Measurements from ENCODE around the gene LONP2. TPM values are rescaled to one million over a fixed set of nuclear protein-coding genes. Genes with fewer than 3 reads are reported as not detected.

The LONP2 gene
- total and polyA plus RNA-seq, 2 of the 13 experiments (the other 11 are each of a cell fraction or from before 2014, with no cell fraction given), result 39.2 to 63.3 TPM

DNA sequence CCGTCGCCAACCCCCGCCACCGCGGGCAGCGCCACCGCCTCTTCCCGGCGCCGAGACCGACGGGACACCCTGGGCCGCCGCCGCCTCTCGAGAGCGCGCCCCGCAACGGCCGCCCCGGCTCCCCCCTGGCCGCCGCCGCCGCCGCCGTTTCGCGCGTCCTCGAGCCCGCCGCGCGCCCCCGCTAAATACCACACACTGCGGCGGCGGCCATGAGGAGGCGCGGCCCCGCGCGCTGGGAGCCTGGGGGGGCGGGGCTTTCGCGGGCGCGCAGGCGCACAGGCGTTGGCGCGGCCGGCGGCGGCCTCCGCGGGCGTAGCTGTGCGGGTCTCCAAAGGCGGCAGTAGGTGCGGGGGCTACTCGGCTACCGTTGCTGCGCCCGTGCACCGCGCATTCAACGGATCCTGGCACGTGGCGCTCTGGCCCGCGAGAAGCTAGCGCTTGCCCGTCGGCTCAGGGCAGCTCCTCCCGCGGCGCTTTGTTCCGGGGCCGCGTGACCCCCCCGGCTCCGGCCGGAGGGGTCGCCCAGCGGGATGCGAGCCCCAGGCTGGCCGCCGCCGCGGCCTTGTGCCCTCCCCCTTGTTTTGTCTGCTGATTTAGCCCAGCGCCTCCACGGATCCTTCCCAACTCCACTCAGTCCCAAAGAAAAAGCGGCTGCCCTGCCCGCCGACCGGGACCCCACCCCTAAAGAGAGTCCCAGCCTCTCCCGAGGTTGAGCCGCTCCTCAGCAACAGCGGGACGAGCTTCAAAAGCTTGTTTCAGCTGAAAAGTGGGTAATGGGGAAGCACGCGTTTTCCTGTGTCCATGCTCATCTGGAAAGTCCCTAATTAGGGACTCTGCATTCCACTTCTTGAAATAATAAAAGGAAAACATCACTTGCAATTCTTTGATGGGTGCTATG is 141.4 kb downstream of the LONP2 start, which contains the start of gene SIAH1 (continued):
- TF ChIP-seq, protein P1, sequence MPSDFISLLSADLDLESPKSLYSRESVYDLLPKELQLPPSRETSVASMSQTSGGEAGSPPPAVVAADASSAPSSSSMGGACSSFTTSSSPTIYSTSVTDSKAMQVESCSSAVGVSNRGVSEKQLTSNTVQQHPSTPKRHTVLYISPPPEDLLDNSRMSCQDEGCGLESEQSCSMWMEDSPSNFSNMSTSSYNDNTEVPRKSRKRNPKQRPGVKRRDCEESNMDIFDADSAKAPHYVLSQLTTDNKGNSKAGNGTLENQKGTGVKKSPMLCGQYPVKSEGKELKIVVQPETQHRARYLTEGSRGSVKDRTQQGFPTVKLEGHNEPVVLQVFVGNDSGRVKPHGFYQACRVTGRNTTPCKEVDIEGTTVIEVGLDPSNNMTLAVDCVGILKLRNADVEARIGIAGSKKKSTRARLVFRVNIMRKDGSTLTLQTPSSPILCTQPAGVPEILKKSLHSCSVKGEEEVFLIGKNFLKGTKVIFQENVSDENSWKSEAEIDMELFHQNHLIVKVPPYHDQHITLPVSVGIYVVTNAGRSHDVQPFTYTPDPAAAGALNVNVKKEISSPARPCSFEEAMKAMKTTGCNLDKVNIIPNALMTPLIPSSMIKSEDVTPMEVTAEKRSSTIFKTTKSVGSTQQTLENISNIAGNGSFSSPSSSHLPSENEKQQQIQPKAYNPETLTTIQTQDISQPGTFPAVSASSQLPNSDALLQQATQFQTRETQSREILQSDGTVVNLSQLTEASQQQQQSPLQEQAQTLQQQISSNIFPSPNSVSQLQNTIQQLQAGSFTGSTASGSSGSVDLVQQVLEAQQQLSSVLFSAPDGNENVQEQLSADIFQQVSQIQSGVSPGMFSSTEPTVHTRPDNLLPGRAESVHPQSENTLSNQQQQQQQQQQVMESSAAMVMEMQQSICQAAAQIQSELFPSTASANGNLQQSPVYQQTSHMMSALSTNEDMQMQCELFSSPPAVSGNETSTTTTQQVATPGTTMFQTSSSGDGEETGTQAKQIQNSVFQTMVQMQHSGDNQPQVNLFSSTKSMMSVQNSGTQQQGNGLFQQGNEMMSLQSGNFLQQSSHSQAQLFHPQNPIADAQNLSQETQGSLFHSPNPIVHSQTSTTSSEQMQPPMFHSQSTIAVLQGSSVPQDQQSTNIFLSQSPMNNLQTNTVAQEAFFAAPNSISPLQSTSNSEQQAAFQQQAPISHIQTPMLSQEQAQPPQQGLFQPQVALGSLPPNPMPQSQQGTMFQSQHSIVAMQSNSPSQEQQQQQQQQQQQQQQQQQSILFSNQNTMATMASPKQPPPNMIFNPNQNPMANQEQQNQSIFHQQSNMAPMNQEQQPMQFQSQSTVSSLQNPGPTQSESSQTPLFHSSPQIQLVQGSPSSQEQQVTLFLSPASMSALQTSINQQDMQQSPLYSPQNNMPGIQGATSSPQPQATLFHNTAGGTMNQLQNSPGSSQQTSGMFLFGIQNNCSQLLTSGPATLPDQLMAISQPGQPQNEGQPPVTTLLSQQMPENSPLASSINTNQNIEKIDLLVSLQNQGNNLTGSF (CRISPR knock-in tag; IDR thresholded peaks at IDR 0.05), result no peak
- TF ChIP-seq, protein P2, sequence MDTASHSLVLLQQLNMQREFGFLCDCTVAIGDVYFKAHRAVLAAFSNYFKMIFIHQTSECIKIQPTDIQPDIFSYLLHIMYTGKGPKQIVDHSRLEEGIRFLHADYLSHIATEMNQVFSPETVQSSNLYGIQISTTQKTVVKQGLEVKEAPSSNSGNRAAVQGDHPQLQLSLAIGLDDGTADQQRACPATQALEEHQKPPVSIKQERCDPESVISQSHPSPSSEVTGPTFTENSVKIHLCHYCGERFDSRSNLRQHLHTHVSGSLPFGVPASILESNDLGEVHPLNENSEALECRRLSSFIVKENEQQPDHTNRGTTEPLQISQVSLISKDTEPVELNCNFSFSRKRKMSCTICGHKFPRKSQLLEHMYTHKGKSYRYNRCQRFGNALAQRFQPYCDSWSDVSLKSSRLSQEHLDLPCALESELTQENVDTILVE (CRISPR knock-in tag; IDR thresholded peaks at IDR 0.05), result peak; percentile 62; the same call in 1 of the 2 replicates
- TF ChIP-seq ZNF326 (CRISPR knock-in tag; IDR thresholded peaks at IDR 0.05; ENCODE audit: borderline replicate concordance), result no peak
- TF ChIP-seq NCOA5 (CRISPR knock-in tag; IDR thresholded peaks at IDR 0.05), result no peak
- TF ChIP-seq ZKSCAN8 (CRISPR knock-in tag; IDR thresholded peaks at IDR 0.05; ENCODE audit: borderline replicate concordance), result no peak
- TF ChIP-seq MBD4 (IDR thresholded peaks at IDR 0.05; ENCODE audit: borderline replicate concordance, low read length), result no peak
- TF ChIP-seq SAP130 (CRISPR knock-in tag; IDR thresholded peaks at IDR 0.05; ENCODE audit: low read depth), result peak; percentile 63
- TF ChIP-seq ZNF672 (CRISPR knock-in tag; IDR thresholded peaks at IDR 0.05), result no peak
- no peak for TF ChIP-seq CC2D1A (CRISPR knock-in tag; IDR thresholded peaks at IDR 0.05)
- TF ChIP-seq, protein P3, sequence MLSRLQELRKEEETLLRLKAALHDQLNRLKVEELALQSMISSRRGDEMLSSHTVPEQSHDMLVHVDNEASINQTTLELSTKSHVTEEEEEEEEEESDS (CRISPR knock-in tag; IDR thresholded peaks at IDR 0.05; ENCODE audit: borderline replicate concordance), result no peak
- peak; percentile 43; the same call in 1 of the 2 replicates for TF ChIP-seq FOXO1 (CRISPR knock-in tag; IDR thresholded peaks at IDR 0.05)
- no peak for TF ChIP-seq KAT2B (IDR thresholded peaks at IDR 0.05; ENCODE audit: borderline replicate concordance, low read depth, low read length)
- TF ChIP-seq PHF5A (CRISPR knock-in tag; IDR thresholded peaks at IDR 0.05; ENCODE audit: low read depth, unreplicated experiment), result no peak
- TF ChIP-seq PTBP1 (IDR thresholded peaks at IDR 0.05; ENCODE audit: low read depth, low read length, poor library complexity, severe bottlenecking), result no peak
- TF ChIP-seq, protein P4, sequence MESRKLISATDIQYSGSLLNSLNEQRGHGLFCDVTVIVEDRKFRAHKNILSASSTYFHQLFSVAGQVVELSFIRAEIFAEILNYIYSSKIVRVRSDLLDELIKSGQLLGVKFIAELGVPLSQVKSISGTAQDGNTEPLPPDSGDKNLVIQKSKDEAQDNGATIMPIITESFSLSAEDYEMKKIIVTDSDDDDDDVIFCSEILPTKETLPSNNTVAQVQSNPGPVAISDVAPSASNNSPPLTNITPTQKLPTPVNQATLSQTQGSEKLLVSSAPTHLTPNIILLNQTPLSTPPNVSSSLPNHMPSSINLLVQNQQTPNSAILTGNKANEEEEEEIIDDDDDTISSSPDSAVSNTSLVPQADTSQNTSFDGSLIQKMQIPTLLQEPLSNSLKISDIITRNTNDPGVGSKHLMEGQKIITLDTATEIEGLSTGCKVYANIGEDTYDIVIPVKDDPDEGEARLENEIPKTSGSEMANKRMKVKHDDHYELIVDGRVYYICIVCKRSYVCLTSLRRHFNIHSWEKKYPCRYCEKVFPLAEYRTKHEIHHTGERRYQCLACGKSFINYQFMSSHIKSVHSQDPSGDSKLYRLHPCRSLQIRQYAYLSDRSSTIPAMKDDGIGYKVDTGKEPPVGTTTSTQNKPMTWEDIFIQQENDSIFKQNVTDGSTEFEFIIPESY (CRISPR knock-in tag; IDR thresholded peaks at IDR 0.05), result no peak
- TF ChIP-seq ATRX (CRISPR knock-in tag; IDR thresholded peaks at IDR 0.05; ENCODE audit: borderline replicate concordance), result no peak
- TF ChIP-seq ZNF468 (CRISPR knock-in tag; IDR thresholded peaks at IDR 0.05), result 0 out of 2 replicates have a peak, but pooled peaks have one; percentile 26
- no peak for TF ChIP-seq ZNF335 (CRISPR knock-in tag; IDR thresholded peaks at IDR 0.05)
- TF ChIP-seq, protein P5, sequence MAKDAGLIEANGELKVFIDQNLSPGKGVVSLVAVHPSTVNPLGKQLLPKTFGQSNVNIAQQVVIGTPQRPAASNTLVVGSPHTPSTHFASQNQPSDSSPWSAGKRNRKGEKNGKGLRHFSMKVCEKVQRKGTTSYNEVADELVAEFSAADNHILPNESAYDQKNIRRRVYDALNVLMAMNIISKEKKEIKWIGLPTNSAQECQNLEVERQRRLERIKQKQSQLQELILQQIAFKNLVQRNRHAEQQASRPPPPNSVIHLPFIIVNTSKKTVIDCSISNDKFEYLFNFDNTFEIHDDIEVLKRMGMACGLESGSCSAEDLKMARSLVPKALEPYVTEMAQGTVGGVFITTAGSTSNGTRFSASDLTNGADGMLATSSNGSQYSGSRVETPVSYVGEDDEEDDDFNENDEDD (CRISPR knock-in tag; IDR thresholded peaks at IDR 0.05; ENCODE audit: borderline replicate concordance), result peak; percentile 53; the same call in 1 of the 2 replicates
- TF ChIP-seq MTF1 (CRISPR knock-in tag; IDR thresholded peaks at IDR 0.05), result peak; percentile 52; the same call in 1 of the 2 replicates
